Measurements from ENCODE around the gene TESK1. TPM values are rescaled to one million over a fixed set of nuclear protein-coding genes. Genes with fewer than 3 reads are reported as not detected.
"Not testable (repeated sequence)": the region's sequence is repeated elsewhere in the genome, so short reads cannot be mapped to it uniquely, and the experiment has no call there.

Gene TESK1
- polyA plus RNA-seq, 1 donor, result 53.3 TPM

GRCh38 chr9:35579130-35579529, 25.9 kb upstream of the TESK1 start:
- no peak overlapping the region for H3K27ac ChIP-seq (ENCODE audit: low read length)
- H3K4me1 ChIP-seq (ENCODE audit: control insufficient read depth, insufficient read depth, low read length), result no peaks in the 10 kb centered on the region
- DNase-seq, result no peak
- H3K36me3 ChIP-seq (ENCODE audit: control insufficient read depth, insufficient read depth, low read length), result no peaks in the 10 kb centered on the region
- no peak overlapping the region for H3K4me3 ChIP-seq (ENCODE audit: low read length)
- no peaks in the 10 kb centered on the region for H3K27me3 ChIP-seq (ENCODE audit: control insufficient read depth, insufficient read depth, low read length)
- no CpG with 5 or more reads among the region's 1 CpG for WGBS (ENCODE audit: insufficient coverage, low lambda C conversion rate)
- peaks cover 9% of the 10 kb centered on the region for H3K9me3 ChIP-seq (ENCODE audit: control insufficient read depth, low read depth, low read length)

DNA sequence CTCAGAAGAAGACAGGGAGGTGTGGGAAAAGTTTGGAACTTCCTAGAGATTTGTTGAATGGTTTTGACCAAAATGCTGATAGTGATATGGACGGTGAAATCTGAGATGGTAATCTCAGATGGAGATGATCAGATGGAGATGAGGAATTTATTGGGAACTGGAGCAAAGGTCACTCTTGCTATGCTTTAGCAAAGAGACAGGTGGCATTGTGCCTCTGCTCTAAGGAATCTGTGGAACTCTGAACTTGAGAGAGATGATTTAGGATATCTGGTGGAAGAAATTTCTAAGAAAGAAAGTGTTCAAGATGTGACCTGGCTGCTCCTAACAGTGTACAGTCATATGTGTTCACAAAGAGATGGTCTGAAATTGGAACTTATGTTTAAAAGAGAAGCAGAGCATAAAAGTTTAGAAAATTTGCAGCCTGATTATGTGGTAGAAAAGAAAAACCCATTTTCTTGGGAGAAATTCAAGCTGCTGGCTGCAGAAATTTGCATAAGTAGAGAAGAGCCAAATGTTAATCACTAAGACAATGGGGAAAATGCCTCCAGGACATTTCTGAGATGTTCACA, 25.3 kb upstream of the TESK1 start:
- H3K36me3 ChIP-seq (ENCODE audit: control insufficient read depth, insufficient read depth, low read length); H3K4me3 ChIP-seq (ENCODE audit: low read length); H3K27me3 ChIP-seq (ENCODE audit: control insufficient read depth, insufficient read depth, low read length); H3K27ac ChIP-seq (ENCODE audit: low read length); H3K9me3 ChIP-seq (ENCODE audit: control insufficient read depth, low read depth, low read length); H3K4me1 ChIP-seq (ENCODE audit: control insufficient read depth, insufficient read depth, low read length); DNase-seq: not testable (repeated sequence)
- 100% methylated on average over 1 of the region's 1 CpG for WGBS (ENCODE audit: insufficient coverage, low lambda C conversion rate)

DNA sequence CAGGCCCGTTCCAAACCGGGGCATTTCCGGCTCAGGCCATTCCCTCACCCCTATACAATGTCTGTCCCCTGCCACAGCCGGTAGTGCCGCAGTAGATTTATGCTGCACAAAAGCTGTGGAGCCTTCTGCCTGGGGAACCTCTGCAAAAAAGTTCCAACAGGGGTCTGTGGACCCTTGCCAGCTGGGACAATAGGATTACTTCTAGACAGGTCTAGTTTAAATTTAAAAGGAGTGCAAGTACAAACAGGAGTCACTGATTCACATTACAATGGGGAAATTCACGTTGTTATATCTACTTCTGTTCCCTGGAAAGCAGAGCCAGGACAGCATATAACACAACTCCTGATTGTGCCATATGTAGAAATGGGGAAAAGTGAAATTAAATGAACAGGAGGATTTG, 21.5 kb upstream of the TESK1 start:
- H3K9me3 ChIP-seq (ENCODE audit: control insufficient read depth, low read depth, low read length); H3K4me1 ChIP-seq (ENCODE audit: control insufficient read depth, insufficient read depth, low read length); H3K36me3 ChIP-seq (ENCODE audit: control insufficient read depth, insufficient read depth, low read length); H3K27me3 ChIP-seq (ENCODE audit: control insufficient read depth, insufficient read depth, low read length); H3K27ac ChIP-seq (ENCODE audit: low read length); H3K4me3 ChIP-seq (ENCODE audit: low read length); DNase-seq: not testable (repeated sequence)
- WGBS (ENCODE audit: insufficient coverage, low lambda C conversion rate), result no CpG with 5 or more reads among the region's 6 CpGs

DNA sequence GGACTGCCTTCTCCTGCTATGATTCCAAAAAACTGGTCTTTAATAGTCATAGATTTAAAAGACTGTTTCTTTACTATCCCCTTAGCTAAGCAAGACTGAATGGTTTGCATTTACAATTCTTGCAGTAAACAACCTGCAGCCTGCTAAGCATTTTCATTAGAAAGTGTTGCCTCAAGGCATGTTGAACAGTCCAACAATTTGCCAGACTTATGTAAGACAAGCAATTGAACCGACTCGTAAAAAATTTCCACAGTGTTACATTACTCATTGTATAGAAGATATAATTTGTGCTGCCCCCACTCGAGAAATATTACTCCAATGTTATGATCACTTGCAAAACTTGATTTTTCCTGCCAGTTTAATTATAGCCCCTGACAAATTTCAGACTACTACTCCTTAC, 20.4 kb upstream of the TESK1 start:
- H3K4me1 ChIP-seq (ENCODE audit: control insufficient read depth, insufficient read depth, low read length); H3K9me3 ChIP-seq (ENCODE audit: control insufficient read depth, low read depth, low read length); H3K27ac ChIP-seq (ENCODE audit: low read length); H3K36me3 ChIP-seq (ENCODE audit: control insufficient read depth, insufficient read depth, low read length); DNase-seq; H3K4me3 ChIP-seq (ENCODE audit: low read length); H3K27me3 ChIP-seq (ENCODE audit: control insufficient read depth, insufficient read depth, low read length): not testable (repeated sequence)
- 100% methylated on average over 1 of the region's 3 CpGs for WGBS (ENCODE audit: insufficient coverage, low lambda C conversion rate)

DNA sequence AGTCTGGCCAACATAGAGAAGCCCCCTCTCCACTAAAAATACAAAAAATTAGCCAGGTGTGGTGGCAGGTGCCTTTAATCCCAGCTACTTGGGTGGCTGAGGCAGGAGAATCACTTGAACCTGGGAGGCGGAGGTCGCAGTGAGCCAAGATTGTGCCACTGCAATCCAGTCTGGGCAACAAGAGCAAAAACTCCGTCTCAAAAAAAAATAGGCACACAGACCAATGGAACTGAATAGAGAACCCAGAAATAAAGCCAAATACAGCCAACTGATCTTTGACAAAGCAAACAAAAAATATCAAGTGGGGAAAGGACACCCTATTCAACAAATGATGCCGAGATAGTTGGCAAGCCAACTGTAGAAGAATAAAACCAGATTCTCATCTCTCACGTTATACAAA, 16.6 kb upstream of the TESK1 start:
- not testable (repeated sequence) for H3K27me3 ChIP-seq (ENCODE audit: control insufficient read depth, insufficient read depth, low read length); H3K27ac ChIP-seq (ENCODE audit: low read length); DNase-seq; H3K4me3 ChIP-seq (ENCODE audit: low read length); H3K9me3 ChIP-seq (ENCODE audit: control insufficient read depth, low read depth, low read length); H3K36me3 ChIP-seq (ENCODE audit: control insufficient read depth, insufficient read depth, low read length); H3K4me1 ChIP-seq (ENCODE audit: control insufficient read depth, insufficient read depth, low read length)
- 100% methylated on average over 1 of the region's 5 CpGs for WGBS (ENCODE audit: insufficient coverage, low lambda C conversion rate)

DNA sequence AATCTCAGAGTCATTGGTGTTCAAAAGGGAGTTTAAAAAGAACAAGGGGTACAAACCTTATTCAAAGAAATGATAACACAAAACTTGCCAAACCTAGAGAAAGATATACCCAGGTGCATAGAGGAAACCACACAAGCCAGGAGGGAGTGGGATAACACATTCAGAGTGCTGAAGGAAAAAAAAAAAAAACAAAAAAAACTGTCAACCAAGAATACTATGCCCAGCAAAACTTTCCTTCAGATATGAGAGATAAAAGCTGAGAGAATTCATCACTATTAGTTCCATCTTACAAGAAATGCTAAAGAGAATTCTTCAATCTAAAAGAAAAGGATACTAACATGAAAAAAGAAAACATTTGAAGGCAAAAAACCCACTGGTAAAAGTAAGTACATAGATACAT, 11.5 kb upstream of the TESK1 start:
- peaks cover 20% of the 10 kb centered on the region for H3K9me3 ChIP-seq (ENCODE audit: control insufficient read depth, low read depth, low read length)
- H3K4me3 ChIP-seq (ENCODE audit: low read length), result no peak overlapping the region
- DNase-seq, result no peak
- H3K4me1 ChIP-seq (ENCODE audit: control insufficient read depth, insufficient read depth, low read length), result peaks cover 5% of the 10 kb centered on the region
- no peaks in the 10 kb centered on the region for H3K27me3 ChIP-seq (ENCODE audit: control insufficient read depth, insufficient read depth, low read length)
- H3K36me3 ChIP-seq (ENCODE audit: control insufficient read depth, insufficient read depth, low read length), result no peaks in the 10 kb centered on the region
- no peak overlapping the region for H3K27ac ChIP-seq (ENCODE audit: low read length)

DNA sequence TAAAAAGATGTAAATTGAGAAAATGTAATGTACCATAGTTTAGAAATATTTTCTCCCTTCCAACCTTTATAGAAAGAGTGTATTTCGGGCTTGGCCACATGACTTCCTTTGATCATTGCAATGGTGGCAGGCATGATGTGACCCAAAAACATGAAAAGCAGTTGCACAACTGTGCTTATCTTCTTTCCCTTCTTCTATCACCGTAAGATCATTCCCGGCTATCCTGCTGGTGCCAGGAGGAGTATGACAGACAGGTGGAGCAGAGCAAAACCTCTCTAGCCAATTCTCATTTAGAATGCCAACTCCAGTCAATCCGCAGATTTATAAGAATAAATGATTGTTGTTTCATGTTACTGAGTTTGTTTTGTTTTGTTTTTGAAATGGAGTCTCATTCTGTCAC, 10.6 kb upstream of the TESK1 start:
- Histone ChIP-seq H3K4me3 (ENCODE audit: low read length) (no peak overlapping the region), H3K4me1 (ENCODE audit: control insufficient read depth, insufficient read depth, low read length) (peaks cover 13% of the 10 kb centered on the region), H3K36me3 (ENCODE audit: control insufficient read depth, insufficient read depth, low read length) (no peaks in the 10 kb centered on the region), H3K27ac (ENCODE audit: low read length) (no peak overlapping the region), H3K9me3 (ENCODE audit: control insufficient read depth, low read depth, low read length) (peaks cover 23% of the 10 kb centered on the region), H3K27me3 (ENCODE audit: control insufficient read depth, insufficient read depth, low read length) (no peaks in the 10 kb centered on the region)
- no CpG with 5 or more reads among the region's 4 CpGs for WGBS (ENCODE audit: insufficient coverage, low lambda C conversion rate)
- no peak for DNase-seq

- not testable (repeated sequence) for DNase-seq
- WGBS (ENCODE audit: insufficient coverage, low lambda C conversion rate), result no CpG with 5 or more reads among the region's 2 CpGs
- peaks cover 23% of the 10 kb centered on the region for H3K9me3 ChIP-seq (ENCODE audit: control insufficient read depth, low read depth, low read length)
Measured at GRCh38 chr9:35596907-35597306, 8.2 kb upstream of the TESK1 start.

DNA sequence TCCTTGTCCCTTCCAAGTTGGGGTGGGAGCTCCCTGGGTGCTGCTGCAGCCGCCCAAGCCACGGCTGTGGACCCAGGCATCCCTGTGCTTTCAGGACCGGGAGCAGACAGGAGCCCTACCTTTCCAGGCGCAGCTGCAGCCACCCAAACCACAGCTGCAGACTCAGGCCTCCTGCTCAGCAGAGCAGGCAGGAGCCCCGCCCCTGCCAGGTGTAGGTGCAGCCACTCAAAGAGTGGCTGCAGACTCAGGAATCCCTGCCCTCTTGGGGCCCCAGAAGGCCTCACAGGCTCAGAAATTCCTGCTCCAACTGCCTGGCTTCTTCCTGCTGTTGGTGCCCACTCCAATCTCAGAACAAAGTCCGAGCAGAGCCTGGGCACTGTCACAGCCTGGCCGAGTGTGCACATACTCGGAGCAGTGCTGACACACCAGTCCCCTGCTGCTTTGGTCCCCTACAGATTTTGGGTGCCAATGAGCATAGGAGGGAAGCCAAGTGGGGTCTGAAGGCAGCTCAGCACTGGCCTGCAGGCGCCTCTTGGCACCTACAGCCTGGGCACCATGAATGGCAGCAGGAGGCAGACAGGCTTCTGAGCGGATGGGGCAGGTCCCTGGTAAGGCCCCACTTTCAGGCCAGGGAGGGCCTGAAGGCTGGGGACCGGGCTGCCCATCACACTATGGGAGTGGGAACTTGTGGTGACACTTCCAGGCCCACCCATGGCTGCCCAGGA, 6.0 kb upstream of the TESK1 start:
- no peaks in the 10 kb centered on the region for H3K27me3 ChIP-seq (ENCODE audit: control insufficient read depth, insufficient read depth, low read length)
- no CpG with 5 or more reads among the region's 11 CpGs for WGBS (ENCODE audit: insufficient coverage, low lambda C conversion rate)
- H3K27ac ChIP-seq (ENCODE audit: low read length), result peak overlapping the region; percentile 81
- H3K9me3 ChIP-seq (ENCODE audit: control insufficient read depth, low read depth, low read length), result peaks cover 9% of the 10 kb centered on the region
- no peaks in the 10 kb centered on the region for H3K36me3 ChIP-seq (ENCODE audit: control insufficient read depth, insufficient read depth, low read length)
- peak; percentile 71 to 92 for DNase-seq
- no peak overlapping the region for H3K4me3 ChIP-seq (ENCODE audit: low read length)
- H3K4me1 ChIP-seq (ENCODE audit: control insufficient read depth, insufficient read depth, low read length), result peaks cover 25% of the 10 kb centered on the region

More at GRCh38 chr9:35596907-35597306, 8.2 kb upstream of the TESK1 start:
- H3K36me3 ChIP-seq (ENCODE audit: control insufficient read depth, insufficient read depth, low read length); H3K27me3 ChIP-seq (ENCODE audit: control insufficient read depth, insufficient read depth, low read length); H3K4me3 ChIP-seq (ENCODE audit: low read length); H3K27ac ChIP-seq (ENCODE audit: low read length): not testable (repeated sequence)
- H3K4me1 ChIP-seq (ENCODE audit: control insufficient read depth, insufficient read depth, low read length), result peaks cover 17% of the 10 kb centered on the region

DNA sequence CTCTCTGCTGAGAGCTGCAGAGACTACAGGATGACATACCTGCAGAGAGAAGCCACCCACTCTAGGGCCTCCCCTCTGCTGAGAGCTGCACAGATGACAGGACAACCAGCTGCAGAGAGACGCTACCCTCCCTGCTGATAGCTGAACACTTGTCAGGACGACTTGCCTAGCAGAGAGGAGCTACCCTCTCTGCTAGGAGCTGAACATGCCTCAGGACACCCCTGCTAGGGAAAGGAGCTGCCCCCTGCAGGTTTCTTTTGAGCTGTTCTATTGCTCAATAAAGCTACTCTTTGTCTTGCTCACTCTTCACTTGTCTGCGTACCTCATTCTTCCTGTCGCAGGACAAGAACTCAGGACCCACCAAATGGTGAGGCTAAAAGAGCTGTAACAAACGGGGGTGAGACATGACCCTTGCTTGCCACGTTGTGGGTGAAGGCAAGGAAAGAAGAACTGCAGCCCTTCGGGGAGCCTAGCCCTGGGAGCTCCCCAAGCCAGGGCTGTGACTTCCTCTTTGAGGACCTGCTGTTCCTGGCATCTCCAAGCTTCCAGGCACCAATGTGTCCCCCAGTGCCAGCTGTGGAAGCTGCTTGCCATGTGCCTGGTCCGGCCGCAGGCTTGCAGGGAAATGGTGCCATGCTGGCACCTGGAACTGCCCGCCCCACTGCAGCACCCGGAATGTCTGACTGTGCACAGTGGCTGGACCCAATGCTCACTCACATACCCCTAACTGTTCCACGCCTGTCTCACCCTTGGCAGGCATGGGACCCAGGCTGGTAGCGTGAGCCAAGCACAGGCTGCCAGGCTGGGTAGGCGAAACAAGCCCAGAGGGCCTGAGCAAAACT, 5.1 kb upstream of the TESK1 start:
- DNase-seq, result peak in 1 of 2 donors; percentile 28
- Histone ChIP-seq H3K36me3 (ENCODE audit: control insufficient read depth, insufficient read depth, low read length) (no peaks in the 10 kb centered on the region), H3K4me1 (ENCODE audit: control insufficient read depth, insufficient read depth, low read length) (peaks cover 25% of the 10 kb centered on the region), H3K27ac (ENCODE audit: low read length) (peak overlapping the region; percentile 81), H3K27me3 (ENCODE audit: control insufficient read depth, insufficient read depth, low read length) (no peaks in the 10 kb centered on the region), H3K4me3 (ENCODE audit: low read length) (no peak overlapping the region), H3K9me3 (ENCODE audit: control insufficient read depth, low read depth, low read length) (peaks cover 4% of the 10 kb centered on the region)
- WGBS (ENCODE audit: insufficient coverage, low lambda C conversion rate), result no CpG with 5 or more reads among the region's 14 CpGs

Data from large intestine (tissue), 3 donors.